Measurements from ENCODE around the gene SAMSN1.
"Not testable (repeated sequence)": the region's sequence is repeated elsewhere in the genome, so short reads cannot be mapped to it uniquely, and the experiment has no call there.

The SAMSN1 gene

GRCh38 chr21:14562959-14563358 lies 16.8 kb upstream of the SAMSN1 start:
- DNase-seq (ENCODE audit: low spot score), result no peak

GRCh38 chr21:14560555-14560954 lies 14.4 kb upstream of the SAMSN1 start:
- no peak for DNase-seq (ENCODE audit: low spot score)

GRCh38 chr21:14560139-14560538 lies 14.0 kb upstream of the SAMSN1 start:
- DNase-seq (ENCODE audit: low spot score), result no peak

- no peak for DNase-seq (ENCODE audit: low spot score)
Measured at GRCh38 chr21:14559102-14559501, 13.0 kb upstream of the SAMSN1 start.

- no peak for DNase-seq (ENCODE audit: low spot score)
Measured at GRCh38 chr21:14557413-14557812, 11.3 kb upstream of the SAMSN1 start.

GRCh38 chr21:14554948-14555347 lies 8.8 kb upstream of the SAMSN1 start:
- peak; percentile 3 for DNase-seq (ENCODE audit: low spot score)

- no peak for DNase-seq (ENCODE audit: low spot score)
Measured at GRCh38 chr21:14553422-14553821, 7.3 kb upstream of the SAMSN1 start.

- DNase-seq (ENCODE audit: low spot score), result no peak
Measured at GRCh38 chr21:14551741-14552140, 5.6 kb upstream of the SAMSN1 start.

GRCh38 chr21:14550135-14550534 lies 4.0 kb upstream of the SAMSN1 start:
- no peak for DNase-seq (ENCODE audit: low spot score)

GRCh38 chr21:14548779-14549178 lies 2.7 kb upstream of the SAMSN1 start:
- no peak for DNase-seq (ENCODE audit: low spot score)

GRCh38 chr21:14547834-14548513 lies 1.9 kb upstream of the SAMSN1 start:
- DNase-seq (ENCODE audit: low spot score), result no peak

GRCh38 chr21:14546719-14547118 lies 604 bp upstream of the SAMSN1 start:
- DNase-seq (ENCODE audit: low spot score), result not testable (repeated sequence)

- no peak for DNase-seq (ENCODE audit: low spot score)
Measured at GRCh38 chr21:14543983-14544382, 2.1 kb downstream of the SAMSN1 start.

- no peak for DNase-seq (ENCODE audit: low spot score)
Measured at GRCh38 chr21:14542638-14543037, 3.5 kb downstream of the SAMSN1 start.

GRCh38 chr21:14541841-14542490 lies 4.1 kb downstream of the SAMSN1 start:
- DNase-seq (ENCODE audit: low spot score), result no peak

GRCh38 chr21:14538483-14538882 lies 7.6 kb downstream of the SAMSN1 start:
- DNase-seq (ENCODE audit: low spot score), result peak; percentile 2

GRCh38 chr21:14536929-14537328 lies 9.2 kb downstream of the SAMSN1 start:
- DNase-seq (ENCODE audit: low spot score), result no peak

- no peak for DNase-seq (ENCODE audit: low spot score)
Measured at GRCh38 chr21:14535702-14536101, 10.4 kb downstream of the SAMSN1 start.

GRCh38 chr21:14533499-14534428 lies 12.4 kb downstream of the SAMSN1 start:
- peak; percentile 86 for DNase-seq (ENCODE audit: low spot score)

GRCh38 chr21:14531757-14532316 lies 14.3 kb downstream of the SAMSN1 start:
- DNase-seq (ENCODE audit: low spot score), result no peak

GRCh38 chr21:14530592-14530991 lies 15.5 kb downstream of the SAMSN1 start:
- DNase-seq (ENCODE audit: low spot score), result no peak

- no peak for DNase-seq (ENCODE audit: low spot score)
Measured at GRCh38 chr21:14528815-14529214, 17.3 kb downstream of the SAMSN1 start.

Measured in RKO (cell line).